ENCODE data around the gene CLSTN2.

The CLSTN2 gene

DNA sequence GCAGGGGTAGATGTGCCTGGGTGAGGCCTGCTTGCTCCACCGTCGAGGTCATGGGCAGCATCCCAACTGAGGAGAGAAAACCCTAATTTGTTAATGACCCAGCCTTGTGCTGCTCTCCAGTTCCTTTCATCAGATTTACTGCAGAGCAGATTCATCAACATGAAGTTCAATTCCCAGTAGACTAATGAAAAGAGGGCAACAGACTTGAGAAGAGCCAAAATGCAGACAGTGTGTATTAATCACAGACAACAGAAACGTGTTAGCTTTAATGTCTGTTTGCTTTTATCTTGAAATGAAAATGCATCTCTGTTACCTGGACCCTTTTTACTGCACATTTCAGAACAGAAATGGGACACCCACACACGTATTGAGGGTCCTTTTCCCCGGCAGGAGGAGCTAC lies 639.4 kb downstream of the CLSTN2 start:
- DNase-seq: no peak

DNA sequence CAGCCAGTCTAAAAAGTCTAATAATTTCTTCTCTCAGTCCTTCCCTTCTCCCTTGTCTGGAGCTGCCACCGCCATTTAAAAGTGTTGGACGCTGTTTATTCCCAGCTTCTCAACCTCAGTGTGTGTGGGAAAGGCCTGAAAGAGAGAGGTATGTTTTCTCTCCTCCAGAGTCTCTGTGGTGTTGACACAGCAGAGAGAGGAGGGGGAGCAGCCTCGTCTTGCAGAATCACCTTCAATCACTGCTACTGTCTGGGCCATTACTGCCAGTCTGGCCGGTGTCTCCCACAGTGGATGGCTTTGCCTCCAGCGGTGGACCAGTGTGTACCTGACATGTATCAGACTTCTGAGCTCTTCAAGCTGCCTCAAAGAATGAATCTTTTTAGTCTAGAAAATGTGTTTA lies 641.5 kb downstream of the CLSTN2 start:
- DNase-seq: no peak

DNA sequence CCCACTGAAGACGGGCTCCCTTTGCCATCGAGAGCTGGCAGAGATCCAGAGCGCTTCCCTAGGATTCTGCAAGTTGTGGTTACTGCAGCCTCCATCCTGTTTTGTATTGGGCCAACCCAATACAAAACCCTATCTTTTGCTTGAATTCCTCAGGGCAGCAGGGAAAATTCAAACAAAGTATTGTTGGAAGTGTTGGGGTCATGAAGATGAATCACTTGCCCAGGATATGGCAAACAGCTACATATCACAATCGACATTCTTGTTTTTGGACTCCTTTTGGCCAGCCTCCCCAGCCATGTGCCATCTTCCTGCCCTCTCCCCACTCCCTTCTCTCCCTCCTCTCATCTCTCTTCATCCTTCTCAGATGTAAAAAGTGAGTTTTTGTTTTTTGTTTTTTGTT lies 642.9 kb downstream of the CLSTN2 start:
- no peak for DNase-seq

DNA sequence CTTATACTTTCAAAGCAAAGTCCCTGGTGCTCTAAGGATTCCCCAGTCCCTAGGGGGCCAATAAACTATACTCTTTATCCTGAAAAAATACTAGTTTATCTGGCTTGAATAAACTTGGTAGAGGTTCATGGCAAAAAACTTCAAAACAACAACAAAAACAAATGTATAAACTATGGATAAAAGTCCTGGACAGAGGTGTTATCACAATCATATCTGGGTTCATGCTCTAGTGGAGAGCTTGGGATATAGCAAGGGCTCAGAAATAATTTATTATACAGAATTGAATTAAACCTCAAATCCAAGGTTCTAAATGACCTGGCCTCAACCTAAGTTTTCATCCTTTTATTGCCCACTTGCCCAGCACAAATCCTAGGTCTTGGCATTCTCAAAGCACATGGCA lies 644.3 kb downstream of the CLSTN2 start:
- no peak for DNase-seq

DNA sequence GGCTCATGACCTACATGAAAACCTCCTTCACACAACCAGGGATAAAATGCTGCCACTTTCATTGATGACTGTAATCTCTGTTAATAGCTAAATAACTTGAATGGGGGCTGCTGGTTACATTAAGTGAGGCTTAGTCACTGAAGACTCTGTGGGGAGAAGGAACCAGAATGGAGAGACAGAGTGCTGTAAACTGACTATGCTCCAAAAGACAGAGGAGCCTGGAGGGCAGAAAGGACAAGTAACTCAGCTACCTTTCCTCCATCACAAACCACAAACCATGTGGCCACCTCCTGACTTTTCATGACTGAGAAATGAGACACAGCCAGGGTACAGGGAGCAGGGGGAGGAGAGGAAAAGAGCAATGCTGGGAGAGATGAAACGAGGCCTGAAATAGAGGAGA lies 645.8 kb downstream of the CLSTN2 start:
- no peak for DNase-seq

DNA sequence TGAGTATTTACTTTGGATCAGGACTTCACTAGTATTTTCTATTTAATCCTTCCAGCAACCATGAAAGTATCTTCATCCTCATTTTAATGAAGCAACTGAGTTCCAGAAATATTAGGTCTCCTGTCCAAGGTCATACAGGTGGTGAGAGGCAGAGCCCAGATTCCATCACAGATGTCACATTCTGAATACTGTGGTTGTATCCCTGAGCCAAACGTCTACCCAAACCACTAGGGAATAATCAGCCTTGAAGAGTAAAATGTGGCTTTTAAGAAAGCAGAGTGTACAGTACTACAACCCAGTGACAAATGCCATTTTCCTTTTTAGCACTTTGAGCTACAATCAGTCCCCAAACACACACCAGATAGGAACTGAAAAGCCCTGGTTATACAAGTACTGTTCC lies 649.6 kb downstream of the CLSTN2 start:
- DNase-seq: no peak

DNA sequence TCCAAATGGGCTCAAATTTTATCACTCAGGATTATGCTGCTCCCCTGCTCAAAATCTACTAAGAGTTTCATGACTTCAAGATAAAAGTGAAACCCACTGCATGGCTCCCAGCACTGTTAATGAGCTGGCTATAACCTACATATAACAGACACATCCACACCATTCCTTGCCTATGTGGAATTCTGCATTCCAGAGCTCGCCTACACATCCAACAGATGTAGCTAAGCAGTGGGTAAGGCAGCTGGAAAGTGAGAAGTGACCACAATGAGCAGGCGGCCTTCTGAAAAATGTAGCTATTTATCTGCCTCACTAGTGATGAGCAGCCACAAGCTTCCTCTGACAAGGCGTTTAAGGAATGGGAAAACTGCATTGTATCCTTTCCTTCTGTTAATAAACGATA lies 650.8 kb downstream of the CLSTN2 start:
- no peak for DNase-seq

DNA sequence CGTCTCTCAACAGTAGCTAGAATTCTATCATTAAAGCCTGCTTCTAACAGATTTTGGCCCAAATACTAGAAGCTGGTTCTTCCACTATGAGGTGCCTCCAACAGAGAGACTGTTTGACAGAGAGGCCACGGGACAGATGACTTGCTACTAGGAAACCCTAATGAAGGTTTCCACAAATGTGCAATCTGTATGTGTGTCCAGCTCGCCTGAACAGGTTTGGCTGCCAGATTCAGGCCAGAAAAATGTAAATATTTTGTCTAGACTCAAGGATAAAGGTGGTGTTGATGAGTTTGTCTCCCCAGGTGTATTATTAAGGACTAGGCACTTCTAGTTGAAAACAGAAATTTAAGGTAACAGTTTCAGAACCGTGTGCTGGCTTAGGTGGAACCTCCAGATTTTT lies 651.3 kb downstream of the CLSTN2 start:
- no peak for DNase-seq

DNA sequence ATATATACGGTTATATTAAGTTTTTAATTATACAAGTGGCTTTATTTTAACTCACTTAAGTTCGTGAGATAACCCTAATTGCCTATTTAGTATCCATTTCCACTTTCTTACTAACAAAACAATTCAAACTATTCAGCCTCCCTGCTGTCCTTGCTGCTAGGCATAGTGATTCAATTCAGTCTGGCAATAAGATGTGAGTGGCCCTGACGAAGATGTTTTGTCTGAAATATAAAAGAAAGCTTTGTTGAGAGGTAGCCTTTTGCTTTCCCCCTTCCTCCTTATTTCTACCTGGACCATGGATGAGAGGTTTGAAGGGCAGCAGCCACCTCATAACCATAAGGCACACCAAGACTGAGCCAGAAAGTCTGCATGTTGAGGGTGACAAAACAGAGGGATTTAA lies 653.6 kb downstream of the CLSTN2 start:
- DNase-seq: no peak

DNA sequence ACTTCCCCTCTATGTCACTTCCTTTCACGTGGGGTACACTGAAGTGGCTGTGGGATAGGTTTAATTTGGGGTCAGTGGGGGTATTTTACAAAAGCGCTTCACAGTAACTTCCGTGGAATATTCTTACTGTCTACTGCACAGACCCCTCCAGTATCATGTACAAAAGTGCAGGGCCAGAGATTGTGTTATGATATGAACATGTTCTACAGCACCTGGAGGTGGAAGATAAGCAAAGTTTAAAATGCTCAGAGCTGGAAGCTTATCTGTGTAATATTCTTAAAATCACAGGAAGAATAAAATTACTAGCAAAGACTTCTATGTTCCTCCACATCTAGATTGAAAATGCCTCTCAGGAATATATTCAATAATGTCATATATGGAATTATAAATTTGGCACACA lies 658.8 kb downstream of the CLSTN2 start:
- no peak for DNase-seq

DNA sequence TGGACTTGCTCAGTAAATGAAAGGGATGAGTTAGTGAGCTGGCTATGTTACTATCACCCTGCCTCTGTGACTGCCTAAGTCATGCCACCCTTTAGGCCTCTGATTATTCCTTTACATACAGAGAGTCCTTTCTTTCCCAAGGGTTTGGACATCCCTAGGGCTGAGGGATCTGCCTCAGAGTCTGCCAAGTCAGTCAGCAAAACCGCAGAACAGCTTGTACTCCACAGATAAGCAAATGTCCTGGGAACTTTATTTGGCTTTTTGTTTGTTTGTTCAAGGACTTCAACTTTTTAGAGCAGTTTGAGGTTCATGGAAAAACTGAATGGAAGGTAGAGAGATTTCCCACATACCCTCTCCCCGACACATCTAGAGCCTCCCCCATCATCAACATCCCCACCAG lies 660.3 kb downstream of the CLSTN2 start:
- no peak for DNase-seq

DNA sequence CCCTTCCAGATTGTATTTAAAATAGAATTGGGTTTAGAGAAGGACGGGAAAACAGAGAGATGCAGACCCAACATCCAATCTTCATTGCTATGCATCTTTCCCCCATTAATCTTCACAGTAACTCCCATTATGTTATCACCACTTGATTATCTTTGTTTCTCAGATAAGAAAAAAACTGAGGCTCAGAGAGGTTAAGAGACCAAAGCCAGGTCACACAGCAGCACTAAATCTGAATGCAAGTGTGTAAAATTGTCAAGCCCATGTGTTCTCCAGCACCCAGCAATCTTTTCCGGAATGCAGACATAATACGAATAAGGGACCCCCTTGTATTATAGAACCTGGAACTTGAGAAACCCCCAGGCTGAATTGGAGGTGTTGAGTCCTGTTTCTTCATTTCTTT lies 662.4 kb downstream of the CLSTN2 start:
- no peak for DNase-seq

DNA sequence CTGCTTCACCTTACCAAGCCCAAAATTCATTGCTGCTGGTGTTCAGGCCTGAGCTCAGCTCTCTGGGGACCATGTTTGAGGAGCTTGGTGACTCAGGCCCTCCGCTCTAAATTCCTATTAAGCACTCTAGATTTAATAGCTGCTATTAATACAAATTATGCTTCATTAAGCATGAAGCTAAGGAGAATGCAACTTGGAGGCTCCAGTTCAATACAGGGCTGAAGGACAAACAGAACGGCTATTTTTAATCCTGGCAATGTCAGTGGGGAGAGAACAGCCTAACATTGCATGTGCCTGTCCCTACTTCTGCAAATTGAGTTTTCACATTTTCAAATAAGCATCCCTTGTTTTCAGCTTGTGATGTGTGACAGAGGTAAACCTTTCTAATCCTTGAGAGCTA lies 662.8 kb downstream of the CLSTN2 start:
- no peak for DNase-seq

DNA sequence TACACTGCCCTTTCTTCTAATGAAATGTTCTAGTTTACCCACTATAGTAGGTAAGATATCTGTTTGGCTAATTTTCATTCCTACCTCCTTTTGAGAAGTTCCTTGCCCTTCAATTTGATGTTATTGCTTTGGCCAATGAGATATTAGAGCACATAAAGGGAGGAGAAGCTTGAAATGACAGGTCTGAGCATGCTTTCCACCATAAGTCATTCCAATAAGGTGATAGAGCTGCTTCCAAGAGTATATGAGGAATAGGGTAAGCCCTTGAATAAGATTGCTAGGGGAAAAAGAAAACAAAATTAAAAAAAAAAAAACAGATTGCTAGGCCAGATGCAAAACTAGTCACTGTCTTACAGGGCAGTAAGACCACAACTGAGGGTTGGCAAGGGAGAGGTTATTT lies 664.0 kb downstream of the CLSTN2 start:
- DNase-seq: no peak

DNA sequence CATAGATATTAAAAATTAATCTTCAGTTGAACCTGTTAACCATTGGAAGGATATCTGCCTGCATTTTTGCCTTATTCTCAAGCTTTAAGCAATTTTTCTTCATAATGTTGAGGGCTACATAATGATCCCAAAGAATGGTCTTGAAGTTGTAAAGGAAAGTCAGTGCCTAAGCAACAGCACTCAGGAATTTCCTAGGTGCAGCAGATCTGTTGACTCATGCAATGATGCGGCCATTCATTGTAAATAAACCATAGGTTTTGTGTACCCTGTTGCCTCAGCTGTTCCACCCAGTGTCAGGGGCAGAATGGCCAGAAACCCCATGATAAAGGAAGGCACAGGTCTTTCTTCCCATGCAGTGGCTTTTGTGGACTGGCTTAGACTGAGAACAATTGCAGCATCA lies 664.5 kb downstream of the CLSTN2 start:
- DNase-seq: no peak

DNA sequence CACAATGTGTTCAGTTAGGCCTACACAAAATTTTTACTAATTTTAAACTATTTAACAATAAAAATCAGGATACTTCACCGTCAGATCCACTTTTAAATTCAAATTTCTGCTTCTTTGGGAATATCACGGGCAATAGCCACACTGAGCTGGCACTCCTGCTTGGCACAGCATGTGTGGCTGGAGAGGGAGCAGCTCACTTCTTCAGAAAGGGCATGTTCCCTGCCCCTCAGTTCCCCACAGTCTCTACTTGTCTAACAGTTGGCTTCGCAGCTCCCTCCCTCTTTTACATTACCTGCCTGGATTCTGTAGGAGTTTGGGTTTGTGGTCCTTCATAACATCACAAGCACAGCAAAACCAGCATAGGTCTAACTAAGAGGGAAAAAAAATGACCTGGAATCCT lies 666.9 kb downstream of the CLSTN2 start:
- no peak for DNase-seq

DNA sequence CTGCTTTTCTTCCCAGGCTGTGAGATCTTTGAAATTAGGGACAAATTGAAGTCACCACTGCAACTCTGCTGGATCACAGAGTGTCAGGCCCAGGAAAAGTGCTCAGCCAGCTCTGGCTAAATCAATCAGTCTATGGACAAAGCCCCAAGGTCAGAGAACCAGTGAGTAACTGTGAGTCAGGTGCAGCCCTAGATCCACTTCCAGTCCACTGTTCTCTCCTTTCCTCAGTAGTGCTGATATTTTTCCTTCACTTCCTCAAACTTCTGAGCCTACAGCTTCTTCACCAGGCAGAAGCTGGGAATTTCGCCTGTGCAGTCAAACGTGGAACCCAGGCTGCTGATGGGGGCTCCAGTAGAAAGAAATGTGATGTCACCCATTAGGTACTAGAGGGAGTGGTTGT lies 667.8 kb downstream of the CLSTN2 start:
- no peak for DNase-seq

DNA sequence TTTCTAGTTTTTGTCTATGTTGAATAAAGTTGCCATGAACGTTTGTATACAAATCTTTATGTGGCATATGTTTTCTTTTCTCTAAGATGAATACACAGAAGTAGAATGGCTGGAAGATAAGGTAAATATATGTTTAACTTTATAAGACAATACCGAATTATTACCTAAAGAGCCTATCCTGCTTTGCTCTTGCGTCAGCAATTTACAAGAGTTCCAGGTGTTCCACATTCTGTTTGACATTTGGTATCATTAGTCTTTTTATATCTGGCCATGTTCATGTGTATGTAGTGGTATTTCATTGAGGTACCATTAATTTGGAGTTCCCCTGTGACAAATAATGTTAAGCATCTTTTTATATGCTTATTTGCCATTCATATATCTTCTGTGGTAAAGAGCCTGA lies 668.8 kb downstream of the CLSTN2 start:
- DNase-seq: no peak

DNA sequence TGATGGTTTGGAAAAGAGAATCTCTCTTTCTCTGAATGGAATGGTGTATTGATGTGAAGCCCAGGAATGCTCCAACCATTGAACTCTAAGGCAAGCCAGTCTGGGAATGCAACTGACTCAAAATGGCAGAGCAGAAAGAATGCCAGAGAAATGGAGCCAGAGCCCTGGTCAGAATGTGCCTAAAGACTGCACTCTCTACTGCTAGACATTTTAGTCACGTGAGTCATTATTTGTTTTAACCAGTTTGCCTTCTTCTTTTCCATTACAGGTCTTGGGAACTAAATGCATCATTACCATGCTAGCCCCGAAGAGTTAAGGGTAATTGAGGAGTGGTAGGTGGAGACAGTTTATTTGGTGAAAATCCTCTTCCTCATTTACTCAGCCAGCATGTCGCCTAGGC lies 675.6 kb downstream of the CLSTN2 start:
- DNase-seq: no peak

DNA sequence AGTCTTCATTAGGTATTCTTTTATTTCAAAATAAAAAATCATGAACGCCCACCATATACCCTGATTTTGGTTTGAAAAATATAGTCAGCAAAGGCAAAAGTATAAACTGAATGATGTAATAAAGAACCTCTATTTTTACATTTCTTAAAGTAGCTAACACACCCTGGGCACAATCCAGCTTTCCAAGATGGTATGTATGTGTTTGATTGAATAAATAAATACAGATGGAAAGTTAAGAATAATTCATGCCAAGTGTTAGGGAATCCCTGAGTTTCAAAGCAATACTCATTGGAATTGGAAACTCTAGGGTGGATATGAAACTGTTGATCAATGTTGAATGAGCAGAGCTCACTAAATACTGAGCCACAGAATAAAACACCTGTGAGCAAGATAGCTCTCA lies 679.0 kb downstream of the CLSTN2 start:
- no peak for DNase-seq

DNA sequence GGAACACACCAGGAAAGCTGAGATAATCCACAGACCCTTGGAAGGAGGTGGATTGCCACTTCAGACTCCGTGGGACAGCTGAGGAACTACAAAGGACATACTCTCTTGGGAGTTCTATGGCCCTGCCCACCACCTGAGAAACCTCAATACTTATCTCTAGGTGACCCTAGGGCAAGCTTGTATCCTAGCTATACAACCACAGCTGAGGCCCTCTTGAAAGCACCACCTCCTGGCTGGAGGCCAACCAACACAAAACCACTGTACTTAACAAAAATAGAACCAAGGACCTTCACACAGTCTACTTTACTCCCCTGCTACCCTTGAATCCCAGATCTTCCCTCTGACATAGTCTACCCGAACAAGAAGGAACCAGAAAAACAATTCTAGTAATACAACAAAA lies 682.1 kb downstream of the CLSTN2 start:
- no peak for DNase-seq

DNA sequence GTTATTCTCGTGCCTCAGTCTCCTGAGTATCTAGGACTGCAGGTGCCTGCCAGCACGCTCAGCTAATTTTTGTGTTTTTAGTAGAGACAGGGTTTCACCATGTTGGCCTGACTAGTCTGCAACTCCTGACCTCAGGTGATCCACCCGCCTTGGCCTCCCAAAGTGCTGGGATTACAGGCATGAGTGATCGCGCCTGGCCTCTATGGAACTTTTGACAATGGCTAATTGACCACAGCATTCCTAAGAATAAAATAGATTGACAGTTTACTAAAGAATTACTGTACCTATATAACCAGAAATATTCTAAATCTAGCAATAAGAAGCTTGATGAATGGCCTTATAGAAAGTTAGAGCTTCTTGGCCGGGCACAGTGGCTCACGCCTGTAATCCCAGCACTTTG lies 691.9 kb downstream of the CLSTN2 start:
- no peak for DNase-seq
